GM19372 (cell line): ENCODE data around the gene ARFRP1.

Source experiments
- ATAC-seq: cut with Tn5 transposase; IDR thresholded peaks from one replicate; pipeline ENCODE4 v1.9.1; 2021; ENCODE audit warnings: mild to moderate bottlenecking, low read depth, moderate library complexity; ENCODE audit not compliant: unreplicated experiment

Gene ARFRP1

GRCh38 chr20:63744158-63744557 lies 36.4 kb upstream of the ARFRP1 start:
- no peak for ATAC-seq

- no peak for ATAC-seq
These were observed 35.6 kb upstream of the ARFRP1 start for GRCh38 chr20:63743210-63743970.

- ATAC-seq = no peak
These were observed 34.7 kb upstream of the ARFRP1 start for GRCh38 chr20:63742381-63743024.

- ATAC-seq = no peak
These were observed 34.1 kb upstream of the ARFRP1 start for GRCh38 chr20:63741676-63742380.

- ATAC-seq = no peak
These were observed 33.5 kb upstream of the ARFRP1 start for GRCh38 chr20:63741354-63741675.

- peak; percentile 2 for ATAC-seq
These were observed 33.0 kb upstream of the ARFRP1 start for GRCh38 chr20:63740627-63741353.

GRCh38 chr20:63740070-63740626 lies 32.4 kb upstream of the ARFRP1 start:
- ATAC-seq = peak; percentile 20

- peak; percentile 53 for ATAC-seq
These were observed 31.6 kb upstream of the ARFRP1 start, which contains the start of gene SLC2A4RG for GRCh38 chr20:63739130-63740069. Gene SLC2A4RG, plus strand, starts transcription at chr20:63739776. Its CDS starts 137 bp downstream, at chr20:63739913.

GRCh38 chr20:63738687-63739129 lies 30.9 kb upstream of the ARFRP1 start:
- ATAC-seq = no peak

- no peak for ATAC-seq
These were observed 30.3 kb upstream of the ARFRP1 start for GRCh38 chr20:63737945-63738686.

GRCh38 chr20:63737695-63737944 lies 29.8 kb upstream of the ARFRP1 start:
- ATAC-seq = no peak

- ATAC-seq = no peak
These were observed 29.3 kb upstream of the ARFRP1 start for GRCh38 chr20:63736893-63737694.

- no peak for ATAC-seq
These were observed 28.3 kb upstream of the ARFRP1 start, which contains the start of gene LIME1 for GRCh38 chr20:63735859-63736718. Gene LIME1, plus strand, starts transcription at chr20:63736664. Its CDS starts 886 bp downstream, at chr20:63737550.

- no peak for ATAC-seq
These were observed 27.4 kb upstream of the ARFRP1 start for GRCh38 chr20:63734946-63735858.

- no peak for ATAC-seq
These were observed 26.6 kb upstream of the ARFRP1 start for GRCh38 chr20:63734111-63734945.
